Sigmoid colon (tissue), 7 donors: ENCODE results near the gene BRI3. TPM values are rescaled to one million over a fixed set of nuclear protein-coding genes. Genes with fewer than 3 reads are reported as not detected.

Source experiments
- DNase-seq: peaks from one replicate; pipeline ENCODE4 v3.0.0-alpha.2; 2019
- H3K27ac ChIP-seq, 4 donors: fragments of 200-600 bp; sonication (generic); one replicate each; pipeline ENCODE4 v1.5.1; 2016 to 2019; ENCODE audit warnings: mild to moderate bottlenecking in 1 of 4
- H3K27me3 ChIP-seq, 3 donors: fragments of 200-600 bp; sonication (generic); one replicate each; pipeline ENCODE4 v1.5.1; 2019; ENCODE audit warnings: mild to moderate bottlenecking in 1 of 3
- H3K36me3 ChIP-seq, 4 donors: fragments of 200-600 bp; sonication (generic); one replicate each; pipeline ENCODE4 v1.5.1; 2016 to 2019
- H3K4me1 ChIP-seq, 4 donors: fragments of 200-600 bp; sonication (generic); one replicate each; pipeline ENCODE4 v1.5.1; 2017 to 2019
- H3K4me3 ChIP-seq, 4 donors: fragments of 200-600 bp; sonication (generic); one replicate each; pipeline ENCODE4 v1.5.1; 2017 to 2019; ENCODE audit warnings: mild to moderate bottlenecking in 2 of 4, moderate library complexity in 1 of 4
- H3K9me3 ChIP-seq, 4 donors: fragments of 200-600 bp in 3 of 4; sonication (generic) in 3 of 4; one replicate each; pipeline versions ENCODE4 v1.5.1 to v1.6.1; 2013 to 2019
- EP300 ChIP-seq, 4 donors: sonication (generic); formaldehyde crosslinking; IDR thresholded peaks; one replicate each; pipeline ENCODE4 v1.6.1; 2017; ENCODE audit warnings: antibody characterized with exemption in 4 of 4
- POLR2A ChIP-seq, 2 donors: fragments of 450-650 bp; IDR thresholded peaks; one replicate each; pipeline ENCODE4 v1.6.1; 2016; ENCODE audit warnings: antibody characterized with exemption in 2 of 2, mild to moderate bottlenecking in 2 of 2, moderate library complexity in 2 of 2
- POLR2AphosphoS5 ChIP-seq, 4 donors: sonication (generic); formaldehyde crosslinking; IDR thresholded peaks; one replicate each; pipeline ENCODE4 v1.6.1; 2017; ENCODE audit warnings: antibody characterized with exemption in 4 of 4
- WGBS, 2 donors: extraction: QIAGEN DNeasy Blood & Tissue Kit; methylation state at CpG; one replicate each; pipeline ENCODE4 v1.1.7; 2013; 5-methylcytosine and 5-hydroxymethylcytosine counted together
- intact Hi-C: fragments of 100-400 bp; cut with DNase I; formaldehyde crosslinking; loops from one replicate; pipeline ENCODE4 v1.15.1; 2023
- polyA plus RNA-seq, 3 donors: library from polyadenylated mRNA; stranded (reverse); fragments of 200-250 nt; gene quantifications; one replicate each; pipeline ENCODE4 v1.2.3, GENCODE V29; 2013
- total RNA-seq, 4 donors: library from RNA; depleted of rRNA; stranded (reverse); fragments of >200 nt; gene quantifications; one replicate each; pipeline ENCODE4 v1.1.0, GENCODE V29; 2016
- TF ChIP-seq, protein P1 (sequence below), 4 experiments: fragments of 450-650 bp in 3 of 4; fragments of 200-600 bp in 1 of 4; IDR thresholded peaks; one replicate each; pipeline ENCODE4 v1.5.1; 2016 to 2019; ENCODE audit warnings: antibody characterized with exemption in 4 of 4, mild to moderate bottlenecking in 3 of 4, moderate library complexity in 2 of 4
- donor health status: healthy with polysubstance abuse.
- donor health status: Bipolar disorder and iron deficiency.
- donor health status: healthy.

The BRI3 gene
- total and polyA plus RNA-seq, 7 donors = 44.9 to 344 (median 61.8) TPM

DNA sequence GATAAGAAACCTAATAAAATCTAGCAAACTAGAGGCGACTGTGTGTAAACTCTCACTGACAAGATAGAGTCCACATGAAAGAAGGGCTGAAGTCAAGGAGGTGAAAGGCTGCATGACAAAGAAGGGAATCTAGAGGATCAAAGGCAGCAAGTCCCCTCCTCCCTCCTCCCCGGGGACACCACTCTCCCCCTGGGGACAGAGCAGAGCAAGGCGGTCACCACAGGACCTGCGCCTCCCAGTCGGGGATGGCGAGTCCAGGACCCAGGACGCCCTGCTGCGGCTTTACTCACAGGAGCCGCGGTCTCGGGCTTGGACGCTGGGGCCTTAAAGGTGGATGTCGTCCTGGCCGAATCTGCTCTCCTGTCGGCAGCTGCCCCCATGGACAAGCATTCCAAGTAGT is 22.4 kb downstream of the BRI3 start:
- H3K4me3 ChIP-seq = no peak overlapping the region
- no peak overlapping the region for H3K27ac ChIP-seq
- H3K27me3 ChIP-seq = no peaks in the 10 kb centered on the region
- no peaks in the 10 kb centered on the region for H3K4me1 ChIP-seq
- H3K9me3 ChIP-seq = no peaks in the 10 kb centered on the region
- intact Hi-C loops = no loop called here
- DNase-seq = no peak
- WGBS, 2 donors = 84 to 89% methylated on average over 15 of the region's 15 CpGs
- TF ChIP-seq EP300 (IDR thresholded peaks at IDR 0.05) (no peak), POLR2AphosphoS5 (IDR thresholded peaks at IDR 0.05) (no peak), POLR2A (IDR thresholded peaks at IDR 0.05) (no peak)
- TF ChIP-seq, protein P1, sequence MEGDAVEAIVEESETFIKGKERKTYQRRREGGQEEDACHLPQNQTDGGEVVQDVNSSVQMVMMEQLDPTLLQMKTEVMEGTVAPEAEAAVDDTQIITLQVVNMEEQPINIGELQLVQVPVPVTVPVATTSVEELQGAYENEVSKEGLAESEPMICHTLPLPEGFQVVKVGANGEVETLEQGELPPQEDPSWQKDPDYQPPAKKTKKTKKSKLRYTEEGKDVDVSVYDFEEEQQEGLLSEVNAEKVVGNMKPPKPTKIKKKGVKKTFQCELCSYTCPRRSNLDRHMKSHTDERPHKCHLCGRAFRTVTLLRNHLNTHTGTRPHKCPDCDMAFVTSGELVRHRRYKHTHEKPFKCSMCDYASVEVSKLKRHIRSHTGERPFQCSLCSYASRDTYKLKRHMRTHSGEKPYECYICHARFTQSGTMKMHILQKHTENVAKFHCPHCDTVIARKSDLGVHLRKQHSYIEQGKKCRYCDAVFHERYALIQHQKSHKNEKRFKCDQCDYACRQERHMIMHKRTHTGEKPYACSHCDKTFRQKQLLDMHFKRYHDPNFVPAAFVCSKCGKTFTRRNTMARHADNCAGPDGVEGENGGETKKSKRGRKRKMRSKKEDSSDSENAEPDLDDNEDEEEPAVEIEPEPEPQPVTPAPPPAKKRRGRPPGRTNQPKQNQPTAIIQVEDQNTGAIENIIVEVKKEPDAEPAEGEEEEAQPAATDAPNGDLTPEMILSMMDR (IDR thresholded peaks at IDR 0.05) = no peak
- H3K36me3 ChIP-seq = peaks cover 0 to 21% (median 2%) of the 10 kb centered on the region in 4 donors

DNA sequence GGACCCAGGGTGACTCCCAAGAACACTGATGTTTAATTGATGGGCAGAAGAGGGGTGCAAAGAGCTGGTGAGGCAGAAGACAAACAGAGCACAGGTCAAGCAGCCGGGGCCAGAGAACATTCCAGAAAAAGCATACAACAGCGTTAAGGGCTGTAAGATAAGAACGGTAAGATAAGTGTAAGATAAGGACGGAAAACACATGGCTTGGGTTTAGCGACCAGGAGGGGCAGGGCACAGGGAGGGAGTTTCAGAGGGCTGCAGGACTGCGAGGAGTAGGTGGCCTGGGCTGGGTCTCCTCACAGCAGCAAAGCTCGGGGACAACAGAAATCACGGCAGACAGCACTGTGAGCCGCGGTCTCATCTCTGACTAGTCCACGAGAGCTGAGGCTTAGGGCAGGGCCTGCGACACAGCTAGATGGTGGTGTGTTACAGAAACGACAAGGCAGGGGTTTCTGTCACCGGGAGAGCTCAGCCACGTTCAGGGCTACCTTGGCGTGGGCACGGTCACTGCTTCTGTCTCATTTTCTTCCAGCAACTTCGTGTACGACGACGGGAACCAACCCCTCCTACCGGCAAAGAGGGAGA is 24.6 kb downstream of the BRI3 start:
- no peaks in the 10 kb centered on the region for H3K4me1 ChIP-seq
- WGBS, 2 donors = 81 to 86% methylated on average over 22 of the region's 22 CpGs
- H3K27ac ChIP-seq = no peak overlapping the region
- H3K27me3 ChIP-seq = no peaks in the 10 kb centered on the region
- H3K36me3 ChIP-seq = peaks cover 0 to 21% (median 2%) of the 10 kb centered on the region in 4 donors
- intact Hi-C loops = no loop called here
- no peak for DNase-seq
- no peak for TF ChIP-seq POLR2A (IDR thresholded peaks at IDR 0.05)
- TF ChIP-seq, protein P1 (IDR thresholded peaks at IDR 0.05) = no peak
- H3K9me3 ChIP-seq = no peaks in the 10 kb centered on the region
- no peak overlapping the region for H3K4me3 ChIP-seq

DNA sequence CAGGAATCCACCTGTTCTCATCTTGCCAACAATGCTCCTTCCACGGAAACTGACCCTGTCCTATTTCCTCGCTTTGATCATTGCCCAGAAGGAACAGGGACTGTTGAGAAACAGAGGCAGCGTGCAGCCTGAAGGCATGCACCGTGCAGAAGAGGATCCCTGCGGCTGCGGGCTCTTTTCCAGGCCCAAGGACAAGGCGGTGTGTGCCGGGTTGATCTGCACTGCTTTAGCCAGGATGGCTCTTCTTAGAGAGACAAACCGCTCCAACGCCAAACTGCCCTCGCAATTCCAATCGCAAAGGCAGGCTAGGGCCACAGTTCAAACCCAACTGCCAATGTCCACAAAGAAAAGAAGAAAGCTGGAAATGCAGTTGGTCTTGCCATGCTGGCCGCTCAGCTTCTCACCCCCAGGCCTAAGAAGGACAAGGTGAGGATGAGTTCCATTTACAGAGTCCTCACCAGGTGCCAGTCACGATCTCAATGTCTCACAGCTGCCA is 26.5 kb downstream of the BRI3 start:
- Histone ChIP-seq H3K4me3 (no peak overlapping the region), H3K4me1 (no peaks in the 10 kb centered on the region), H3K27me3 (no peaks in the 10 kb centered on the region), H3K36me3 (peaks cover 0 to 21% (median 2%) of the 10 kb centered on the region in 4 donors), H3K9me3 (no peaks in the 10 kb centered on the region), H3K27ac (no peak overlapping the region)
- 95 to 96% methylated on average over 14 of the region's 14 CpGs for WGBS, 2 donors
- TF ChIP-seq, protein P1 (IDR thresholded peaks at IDR 0.05) = no peak
- TF ChIP-seq POLR2AphosphoS5 (IDR thresholded peaks at IDR 0.05) = no peak
- no peak for TF ChIP-seq POLR2A (IDR thresholded peaks at IDR 0.05)
- TF ChIP-seq EP300 (IDR thresholded peaks at IDR 0.05) = no peak
- no peak for DNase-seq
- intact Hi-C loops = no loop called here

DNA sequence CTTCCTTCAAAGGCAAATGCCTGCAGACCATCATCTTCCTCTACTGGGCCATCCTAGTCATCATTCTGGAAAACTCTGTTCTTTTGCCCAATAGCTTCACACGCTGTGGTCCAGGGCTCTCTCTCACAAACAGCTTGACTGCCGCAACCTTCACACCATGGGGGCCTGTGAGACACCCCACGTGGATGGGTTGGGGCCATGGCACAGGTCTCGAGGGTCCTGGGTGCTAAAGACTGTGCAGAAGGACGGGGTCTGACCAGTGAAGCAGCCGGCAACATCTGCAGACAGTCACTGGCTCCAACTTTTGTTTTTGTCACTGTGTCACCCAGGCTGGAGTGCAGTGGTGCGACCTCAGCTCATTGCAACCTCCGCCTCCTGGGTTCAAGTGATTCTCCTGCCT is 28.1 kb downstream of the BRI3 start:
- 95 to 98% methylated on average over 8 of the region's 8 CpGs for WGBS, 2 donors
- intact Hi-C loops = no loop called here
- H3K27me3 ChIP-seq = no peaks in the 10 kb centered on the region
- H3K4me3 ChIP-seq = no peak overlapping the region
- no peak for TF ChIP-seq POLR2AphosphoS5 (IDR thresholded peaks at IDR 0.05)
- TF ChIP-seq, protein P1 (IDR thresholded peaks at IDR 0.05) = no peak
- peaks cover 0 to 21% (median 2%) of the 10 kb centered on the region in 4 donors for H3K36me3 ChIP-seq
- no peaks in the 10 kb centered on the region for H3K9me3 ChIP-seq
- no peaks in the 10 kb centered on the region for H3K4me1 ChIP-seq
- DNase-seq = no peak
- H3K27ac ChIP-seq = no peak overlapping the region

DNA sequence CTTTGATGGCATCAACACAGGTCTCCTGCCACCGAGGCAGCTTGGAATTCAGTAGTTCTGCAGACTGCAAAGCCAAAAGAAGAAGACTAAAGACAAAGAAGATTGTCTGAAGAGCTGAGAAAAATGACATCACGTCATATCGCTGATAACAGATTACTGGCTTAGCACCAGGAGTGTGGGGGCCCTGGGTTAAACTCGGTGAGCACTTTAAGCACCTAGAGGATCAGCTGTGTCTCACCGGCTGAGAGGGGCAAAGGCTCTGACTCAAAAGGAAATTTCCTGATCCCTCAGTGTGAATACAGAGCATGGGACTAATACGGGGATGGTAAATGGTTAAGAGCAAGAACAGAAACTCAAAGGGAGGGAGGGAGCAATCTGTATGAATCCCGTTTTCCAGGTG is 30.7 kb downstream of the BRI3 start:
- TF ChIP-seq, protein P1 (IDR thresholded peaks at IDR 0.05) = no peak
- no peak for TF ChIP-seq POLR2A (IDR thresholded peaks at IDR 0.05)
- no peak for TF ChIP-seq EP300 (IDR thresholded peaks at IDR 0.05)
- TF ChIP-seq POLR2AphosphoS5 (IDR thresholded peaks at IDR 0.05) = no peak
- WGBS, 2 donors = 83 to 84% methylated on average over 7 of the region's 7 CpGs
- intact Hi-C loops = no loop called here

More for the DNA sequence above, 30.7 kb downstream of the BRI3 start:
- no peak for DNase-seq
- Histone ChIP-seq H3K36me3 (peaks cover 0 to 16% (median 2%) of the 10 kb centered on the region in 4 donors), H3K9me3 (no peaks in the 10 kb centered on the region), H3K27ac (no peak overlapping the region), H3K4me1 (no peaks in the 10 kb centered on the region), H3K4me3 (no peak overlapping the region), H3K27me3 (no peaks in the 10 kb centered on the region)
